Liver (tissue), 3 donors: ENCODE data around the gene CLCN4.

ENCODE experiments used
- CTCF ChIP-seq: fragments of 150-350 bp; IDR thresholded peaks from 2 replicates; pipeline ENCODE4 v1.5.1; 2017; ENCODE audit warnings: improper control_type of control experiment, low read depth, low read length; ENCODE audit not compliant: missing input control
- GABPA ChIP-seq, 2 donors: IDR thresholded peaks in 1 of 2; conservative IDR thresholded peaks in 1 of 2; 2 replicates each; pipeline ENCODE4 v1.6.1; 2016; ENCODE audit warnings: antibody characterized with exemption in 2 of 2, mild to moderate bottlenecking in 1 of 2, moderate library complexity in 1 of 2
- JUND ChIP-seq, 2 donors: IDR thresholded peaks; 2 replicates each; pipeline ENCODE4 v1.6.1; 2016; ENCODE audit warnings: antibody characterized with exemption in 2 of 2
- MAX ChIP-seq: IDR thresholded peaks from 2 replicates; pipeline ENCODE4 v1.6.1; 2016; ENCODE audit warnings: antibody characterized with exemption
- TF ChIP-seq, protein P1 (sequence below): IDR thresholded peaks from 2 replicates; pipeline ENCODE4 v1.6.1; 2016; ENCODE audit warnings: antibody characterized with exemption
- donor health status: healthy.
- donor health status: healthy.

GRCh38 chrX:10129229-10129628 is 27.5 kb upstream of the CLCN4 start:
- TF ChIP-seq CTCF (no peak), JUND (IDR thresholded peaks at IDR 0.05) (no peak), MAX (no peak), GABPA (IDR thresholded peaks at IDR 0.05 in 1 of 2, conservative IDR thresholded peaks at IDR 0.05 in 1 of 2) (no peak)
- TF ChIP-seq, protein P1, sequence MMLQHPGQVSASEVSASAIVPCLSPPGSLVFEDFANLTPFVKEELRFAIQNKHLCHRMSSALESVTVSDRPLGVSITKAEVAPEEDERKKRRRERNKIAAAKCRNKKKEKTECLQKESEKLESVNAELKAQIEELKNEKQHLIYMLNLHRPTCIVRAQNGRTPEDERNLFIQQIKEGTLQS = no peak
